Measurements from ENCODE around the gene IVL. TPM values are rescaled to one million over a fixed set of nuclear protein-coding genes. Genes with fewer than 3 reads are reported as not detected.

Gene IVL
- total and polyA plus RNA-seq, 8 donors: 0.12 TPM; not detected in 7

GRCh38 chr1:152888126-152888525, 20.2 kb upstream of the IVL start:
- no peak for ATAC-seq

GRCh38 chr1:152899027-152899426, 9.3 kb upstream of the IVL start:
- no peaks in the 10 kb centered on the region for H3K9me3 ChIP-seq
- H3K4me1 ChIP-seq: no peaks in the 10 kb centered on the region
- H3K27me3 ChIP-seq: peaks cover 0 to 10% of the 10 kb centered on the region in 2 donors
- H3K4me3 ChIP-seq: no peak overlapping the region
- DNase-seq (no peak), ATAC-seq (no peak)
- H3K36me3 ChIP-seq: no peaks in the 10 kb centered on the region
- no peak for TF ChIP-seq CTCF (IDR thresholded peaks at IDR 0.05)
- intact Hi-C loops (cut with DNase I): no loop called here
- H3K27ac ChIP-seq: no peak overlapping the region

More at GRCh38 chr1:152888126-152888525, 20.2 kb upstream of the IVL start:
- Histone ChIP-seq H3K36me3 (no peaks in the 10 kb centered on the region), H3K9me3 (no peaks in the 10 kb centered on the region), H3K27ac (no peak overlapping the region), H3K4me3 (no peak overlapping the region), H3K4me1 (no peaks in the 10 kb centered on the region), H3K27me3 (no peaks in the 10 kb centered on the region)
- no peak for TF ChIP-seq CTCF (IDR thresholded peaks at IDR 0.05)
- no peak for DNase-seq
- intact Hi-C loops (cut with DNase I): no loop called here

GRCh38 chr1:152899883-152900282, 8.5 kb upstream of the IVL start:
- no peak for DNase-seq
- intact Hi-C loops (cut with DNase I): no loop called here
- TF ChIP-seq CTCF (IDR thresholded peaks at IDR 0.05): no peak
- Histone ChIP-seq H3K27me3 (peaks cover 0 to 13% of the 10 kb centered on the region in 2 donors), H3K9me3 (no peaks in the 10 kb centered on the region), H3K4me3 (no peak overlapping the region), H3K36me3 (no peaks in the 10 kb centered on the region), H3K27ac (no peak overlapping the region), H3K4me1 (no peaks in the 10 kb centered on the region)
- ATAC-seq: no peak

GRCh38 chr1:152901631-152902030, 6.7 kb upstream of the IVL start:
- ATAC-seq: no peak
- no peak for DNase-seq
- no peak overlapping the region for H3K4me3 ChIP-seq

GRCh38 chr1:152902636-152903035, 5.7 kb upstream of the IVL start:
- Histone ChIP-seq H3K9me3 (no peaks in the 10 kb centered on the region), H3K27me3 (peaks cover 0 to 5% of the 10 kb centered on the region in 2 donors), H3K4me3 (no peak overlapping the region), H3K4me1 (no peaks in the 10 kb centered on the region), H3K36me3 (no peaks in the 10 kb centered on the region), H3K27ac (no peak overlapping the region)
- ATAC-seq (no peak), DNase-seq (no peak)
- intact Hi-C loops (cut with DNase I): no loop called here
- no peak for TF ChIP-seq CTCF (IDR thresholded peaks at IDR 0.05)

More at GRCh38 chr1:152901631-152902030, 6.7 kb upstream of the IVL start:
- Histone ChIP-seq H3K27ac (no peak overlapping the region), H3K9me3 (no peaks in the 10 kb centered on the region), H3K27me3 (peaks cover 0 to 5% of the 10 kb centered on the region in 2 donors), H3K36me3 (no peaks in the 10 kb centered on the region), H3K4me1 (no peaks in the 10 kb centered on the region)
- intact Hi-C loops (cut with DNase I): no loop called here
- TF ChIP-seq CTCF (IDR thresholded peaks at IDR 0.05): no peak

Measured in left lung (tissue), 10 donors.